Ovary (tissue), 9 donors: ENCODE measurements around the gene FILIP1L. TPM values are rescaled to one million over a fixed set of nuclear protein-coding genes. Genes with fewer than 3 reads are reported as not detected.
A peak's percentile ranks its signal among the peaks of the same experiment; 100 is the strongest.
"Not testable (repeated sequence)": the region's sequence is repeated elsewhere in the genome, so short reads cannot be mapped to it uniquely, and the experiment has no call there.

Experiments used
- DNase-seq, 5 donors: peaks; one replicate each; pipeline ENCODE4 v3.0.0-alpha.2; 2019 to 2020
- H3K27ac ChIP-seq, 2 donors: fragments of 200-600 bp; one replicate each; pipeline versions ENCODE4 v1.5.1 to v1.8.0; 2019 to 2022
- H3K27me3 ChIP-seq: fragments of 200-600 bp; one replicate; pipeline ENCODE4 v1.8.0; 2022
- H3K36me3 ChIP-seq: fragments of 200-600 bp; sonication (generic); one replicate; pipeline ENCODE4 v1.5.1; 2019
- H3K4me1 ChIP-seq: one replicate; pipeline ENCODE4 v1.8.1; 2013; ENCODE audit warnings: mild to moderate bottlenecking, moderate library complexity; ENCODE audit not compliant: insufficient read depth
- H3K4me3 ChIP-seq: fragments of 200-600 bp; sonication (generic); one replicate; pipeline ENCODE4 v1.5.1; 2017
- H3K9me3 ChIP-seq, 2 donors: fragments of 200-600 bp in 1 of 2; sonication (generic) in 1 of 2; one replicate each; pipeline versions ENCODE4 v1.5.1 to v1.8.1; 2013 to 2019; ENCODE audit warnings: mild to moderate bottlenecking in 1 of 2, moderate library complexity in 1 of 2
- CTCF ChIP-seq, 3 donors: fragments of 450-650 bp in 2 of 3; fragments of 200-600 bp in 1 of 3; IDR thresholded peaks; one replicate each; pipeline versions ENCODE4 v1.5.1 to v1.8.0; 2016 to 2022; ENCODE audit warnings: antibody characterized with exemption in 3 of 3, mild to moderate bottlenecking in 1 of 3
- EP300 ChIP-seq: sonication (generic); formaldehyde crosslinking; IDR thresholded peaks from one replicate; pipeline ENCODE4 v1.6.1; 2017; ENCODE audit warnings: antibody characterized with exemption
- POLR2A ChIP-seq: fragments of 450-650 bp; IDR thresholded peaks from one replicate; pipeline ENCODE4 v1.6.1; 2017; ENCODE audit warnings: antibody characterized with exemption, mild to moderate bottlenecking, moderate library complexity
- WGBS, 3 donors: extraction: QIAGEN DNeasy Blood & Tissue Kit in 1 of 3; methylation state at CpG; one replicate each; pipeline versions ENCODE4 v1.1.5 to v1.1.7; 2013 to 2017; 5-methylcytosine and 5-hydroxymethylcytosine counted together
- intact Hi-C, 4 donors: fragments of 100-400 bp; cut with DNase I; formaldehyde crosslinking; loops; one replicate each; pipeline versions ENCODE4 v1.11.0 to v1.15.1; 2022 to 2023
- polyA plus RNA-seq, 2 donors: library from polyadenylated mRNA; stranded (reverse); fragments of 200-250 nt in 1 of 2; fragments of 350-450 nt in 1 of 2; fragmentation: Illumina TruSeq in 1 of 2; extraction: RNeasy Lipid Tissue Mini Kit (QIAGEN cat#74804) in 1 of 2; gene quantifications; one replicate each; pipeline ENCODE4 v1.2.3, GENCODE V29; 2013 to 2014
- total RNA-seq, 7 donors: library from RNA; depleted of rRNA in 2 of 7; stranded (reverse); fragments of >200 nt in 2 of 7; fragmentation: NEBNext Ultra II Directional in 3 of 7; extraction: Animal tissue kit (Norgen Biotek cat#: 25700) in 3 of 7; gene quantifications; one replicate each; pipeline versions ENCODE4 v1.1.0 to v1.2.4, GENCODE V29; 2016 to 2023
- donor health status: DM: no; HTN: no; CAD: no; lungs with moderate emphysema.
- donor health status: DM: no; HTN: no; CAD: no.
- donor health status: Bipolar disorder and iron deficiency.
- donor health status: DM: yes; HTN: yes; CAD: no.
- donor health status: DM: no; HTN: no; CAD: no.
- donor health status: DM: yes; HTN: yes; CAD: no.

The FILIP1L gene
- total and polyA plus RNA-seq, 9 donors: 23.7 to 174 (median 110) TPM

GRCh38 chr3:100060685-100061484 is 53.4 kb downstream of the FILIP1L start:
- no peak for TF ChIP-seq POLR2A
- no peak for TF ChIP-seq CTCF (IDR thresholded peaks at IDR 0.05)
- no peak for TF ChIP-seq EP300
- Histone ChIP-seq H3K27me3 (no peaks in the 10 kb centered on the region), H3K27ac (peak overlapping the region in 1 of 2 donors; percentile 40), H3K4me3 (no peak overlapping the region), H3K36me3 (no peaks in the 10 kb centered on the region), H3K9me3 (no peaks in the 10 kb centered on the region), H3K4me1 (peaks cover 14% of the 10 kb centered on the region)
- intact Hi-C loops: loop anchor here in 1 of 4 donors (10.0 kb wide), 1 partner anchor 194 kb away; no protein-coding TSS in a partner anchor
- WGBS, 3 donors: 25 to 32% (median 26%) methylated on average over 7 of the region's 7 CpGs
- peak in 3 of 5 donors; percentile 28 to 44 (median 41) for DNase-seq

- Histone ChIP-seq H3K36me3 (no peaks in the 10 kb centered on the region), H3K27ac (peak overlapping the region in 1 of 2 donors; percentile 40), H3K27me3 (no peaks in the 10 kb centered on the region), H3K4me1 (peaks cover 14% of the 10 kb centered on the region), H3K9me3 (no peaks in the 10 kb centered on the region), H3K4me3 (no peak overlapping the region)
- WGBS, 3 donors: 83 to 87% (median 85%) methylated on average over 3 of the region's 3 CpGs
- TF ChIP-seq EP300 (no peak), POLR2A (no peak), CTCF (IDR thresholded peaks at IDR 0.05) (no peak)
- intact Hi-C loops: no loop called here
- DNase-seq: no peak
Measured at GRCh38 chr3:100059472-100059871, 54.8 kb downstream of the FILIP1L start.

GRCh38 chr3:100057716-100058575 is 56.4 kb downstream of the FILIP1L start:
- H3K36me3 ChIP-seq: no peaks in the 10 kb centered on the region
- H3K4me3 ChIP-seq: no peak overlapping the region
- H3K27ac ChIP-seq: no peak overlapping the region
- no peak for DNase-seq
- 81 to 93% (median 87%) methylated on average over 8 of the region's 8 CpGs for WGBS, 3 donors
- H3K4me1 ChIP-seq: peaks cover 12% of the 10 kb centered on the region
- intact Hi-C loops: no loop called here
- H3K27me3 ChIP-seq: no peaks in the 10 kb centered on the region
- TF ChIP-seq CTCF (IDR thresholded peaks at IDR 0.05): no peak
- TF ChIP-seq POLR2A: no peak
- no peaks in the 10 kb centered on the region for H3K9me3 ChIP-seq

- no peak for DNase-seq
- 91 to 96% (median 94%) methylated on average over 6 of the region's 6 CpGs for WGBS, 3 donors
- no peak overlapping the region for H3K27ac ChIP-seq
Measured at GRCh38 chr3:100053951-100054620, 60.2 kb downstream of the FILIP1L start.

GRCh38 chr3:100051513-100051912 is 62.8 kb downstream of the FILIP1L start:
- intact Hi-C loops, H3K4me3 ChIP-seq, H3K36me3 ChIP-seq, H3K27me3 ChIP-seq, DNase-seq, H3K9me3 ChIP-seq, H3K4me1 ChIP-seq, H3K27ac ChIP-seq: not testable (repeated sequence)
- WGBS, 3 donors: 91 to 95% (median 92%) methylated on average over 3 of the region's 3 CpGs

More at GRCh38 chr3:100053951-100054620, 60.2 kb downstream of the FILIP1L start:
- Histone ChIP-seq H3K36me3 (no peaks in the 10 kb centered on the region), H3K4me1 (no peaks in the 10 kb centered on the region), H3K9me3 (no peaks in the 10 kb centered on the region), H3K27me3 (no peaks in the 10 kb centered on the region), H3K4me3 (no peak overlapping the region)
- intact Hi-C loops: no loop called here
- no peak for TF ChIP-seq EP300
- no peak for TF ChIP-seq POLR2A
- TF ChIP-seq CTCF (IDR thresholded peaks at IDR 0.05): no peak
